NCI-H345 (cell line): ENCODE data around the gene ZNF805.
"Not testable (repeated sequence)": the region's sequence is repeated elsewhere in the genome, so short reads cannot be mapped to it uniquely, and the experiment has no call there.

ENCODE experiments used
- DNase-seq: peaks from one replicate; lab custom pipeline; 2025; lab: John Stamatoyannopoulos, UW

Gene ZNF805

GRCh38 chr19:57269515-57270250 is 29.3 kb downstream of the ZNF805 start:
- DNase-seq: no peak

DNA sequence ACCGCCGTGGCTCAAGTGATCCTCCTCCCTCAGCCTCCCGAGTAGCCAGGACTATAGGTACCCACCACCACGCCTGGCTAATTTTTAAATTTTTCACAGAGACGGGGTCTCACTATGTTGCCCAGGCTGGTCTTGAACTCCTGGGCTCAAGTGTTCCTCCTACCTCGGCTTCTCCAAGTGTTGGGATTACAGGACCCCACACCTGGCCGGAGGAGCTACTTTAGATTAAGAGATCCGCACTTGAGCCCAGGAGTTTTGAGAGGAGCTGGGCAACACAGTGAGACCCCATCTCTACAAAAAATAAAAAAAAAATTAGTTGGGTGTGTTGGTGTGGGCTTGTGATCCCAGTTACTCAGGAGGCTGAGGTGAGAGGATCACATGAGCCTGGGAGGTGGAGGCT is 30.8 kb downstream of the ZNF805 start:
- no peak for DNase-seq

DNA sequence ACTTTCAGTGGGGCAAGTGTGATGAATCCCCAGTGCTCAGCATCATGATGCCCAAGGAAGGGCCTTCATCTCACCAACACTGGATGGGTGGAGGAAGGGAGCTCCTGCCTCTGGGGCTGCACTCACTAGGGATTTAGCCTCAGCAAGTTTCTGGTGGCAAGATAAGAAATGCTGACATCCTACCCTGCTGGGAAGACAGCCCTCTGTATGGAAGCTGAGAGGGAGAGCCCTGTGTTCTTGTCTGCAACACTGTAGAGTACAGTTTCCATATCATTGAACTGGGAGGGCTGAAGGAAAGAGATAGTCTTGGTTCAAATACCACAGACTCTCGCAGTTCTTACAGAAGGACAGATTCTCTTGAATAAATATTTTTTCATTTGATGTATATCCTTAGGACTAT is 32.6 kb downstream of the ZNF805 start:
- DNase-seq: no peak

- no peak for DNase-seq
Measured at GRCh38 chr19:57276430-57276829, 36.0 kb downstream of the ZNF805 start.

- not testable (repeated sequence) for DNase-seq
Measured at GRCh38 chr19:57278481-57278880, 38.0 kb downstream of the ZNF805 start.

GRCh38 chr19:57279418-57280164 is 39.2 kb downstream of the ZNF805 start:
- DNase-seq: peak; percentile 89

- DNase-seq: peak; percentile 93
Measured at GRCh38 chr19:57280165-57280961, 39.9 kb downstream of the ZNF805 start, which contains the start of gene ZNF460. Gene ZNF460 (plus strand): TSS chr19:57280485. CDS start chr19:57280807, 322 bp downstream.

DNA sequence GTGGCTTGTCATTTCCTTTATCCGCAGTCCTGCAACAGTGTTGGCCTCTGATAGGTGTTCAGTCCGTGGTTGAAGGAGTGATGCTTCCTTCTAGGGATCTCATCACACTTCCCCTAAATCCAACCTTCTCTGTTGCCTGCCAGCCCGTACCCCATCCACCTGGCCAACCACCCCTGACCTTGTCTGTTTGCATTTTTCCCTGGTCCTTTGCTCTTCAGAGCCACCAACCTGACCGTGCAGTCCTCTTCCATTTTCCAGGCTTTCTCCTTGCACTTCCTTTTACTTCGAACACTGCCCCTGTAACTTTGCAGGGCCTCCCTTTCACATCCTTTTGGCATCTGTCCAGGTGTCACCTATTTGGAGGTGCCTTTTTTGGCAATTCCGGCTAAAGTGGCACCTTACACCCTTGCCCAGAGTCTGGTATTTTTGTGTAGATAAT is 40.5 kb downstream of the ZNF805 start:
- peak; percentile 0 for DNase-seq

GRCh38 chr19:57282011-57282643 is 41.7 kb downstream of the ZNF805 start:
- no peak for DNase-seq

- no peak for DNase-seq
Measured at GRCh38 chr19:57288373-57288772, 47.9 kb downstream of the ZNF805 start.

- DNase-seq: no peak
Measured at GRCh38 chr19:57290970-57291369, 50.5 kb downstream of the ZNF805 start.

DNA sequence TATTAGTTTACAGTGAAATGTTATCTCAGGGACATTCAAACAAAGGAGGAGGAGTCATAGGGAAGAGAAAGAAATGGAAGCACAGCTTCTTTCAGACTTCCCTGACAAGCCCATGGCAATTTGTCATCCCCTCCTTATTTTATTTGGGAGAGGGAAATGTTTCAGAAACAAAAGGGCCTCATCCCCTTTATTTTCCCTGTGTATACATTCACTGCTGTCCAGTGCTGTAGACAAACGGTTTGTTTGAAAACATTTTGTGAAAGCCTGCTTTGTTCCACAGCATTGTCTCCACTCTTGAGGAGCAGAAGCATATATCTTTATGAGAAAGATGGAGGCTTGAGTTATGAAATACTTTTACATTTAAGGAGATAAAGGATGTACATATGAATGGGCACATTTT is 52.1 kb downstream of the ZNF805 start:
- DNase-seq: no peak

DNA sequence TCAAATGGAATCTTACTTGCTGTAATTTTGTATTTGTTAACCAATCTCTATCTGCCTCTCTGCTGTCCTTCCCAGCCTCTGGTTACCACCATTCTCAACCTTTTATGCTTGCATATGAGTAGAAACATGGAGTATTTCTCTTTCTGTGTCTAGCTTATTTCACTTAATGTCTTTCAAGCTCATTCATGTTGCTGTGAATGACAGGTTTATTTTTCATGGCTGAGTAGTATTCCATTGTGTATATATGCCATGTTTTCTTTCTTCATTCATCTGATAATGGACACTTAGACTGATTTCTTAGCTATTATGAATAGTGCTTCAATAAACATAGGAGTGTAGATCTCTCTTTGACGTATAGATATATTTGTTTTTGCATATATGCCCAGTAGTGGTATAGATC is 53.3 kb downstream of the ZNF805 start:
- DNase-seq: no peak

- DNase-seq: peak; percentile 2
Measured at GRCh38 chr19:57302020-57302465, 61.6 kb downstream of the ZNF805 start.

GRCh38 chr19:57302727-57303401 is 62.4 kb downstream of the ZNF805 start:
- no peak for DNase-seq
